Mesendoderm (in vitro differentiated cells): ENCODE results near the gene NBEAL1. TPM values are rescaled to one million over a fixed set of nuclear protein-coding genes. Genes with fewer than 3 reads are reported as not detected.
A peak's percentile ranks its signal among the peaks of the same experiment; 100 is the strongest.
"Not testable (repeated sequence)": the region's sequence is repeated elsewhere in the genome, so short reads cannot be mapped to it uniquely, and the experiment has no call there.

Experiments used
- DNase-seq: peaks from one replicate; pipeline ENCODE4 v3.0.0; 2013
- H2AK5ac ChIP-seq: 2 replicates; pipeline ENCODE4 v1.6.1; 2013; ENCODE audit warnings: low read length, inconsistent platforms
- H2BK120ac ChIP-seq: 2 replicates; pipeline ENCODE4 v1.6.1; 2013; ENCODE audit warnings: low read depth, mild to moderate bottlenecking, low read length, moderate library complexity, mixed read lengths
- H2BK15ac ChIP-seq: replicated peaks from 2 replicates; pipeline ENCODE4 v1.6.1; 2013; ENCODE audit warnings: low read depth, mild to moderate bottlenecking, moderate library complexity
- H2BK5ac ChIP-seq: 2 replicates; pipeline ENCODE4 v1.6.1; 2013; ENCODE audit warnings: low read length, inconsistent platforms
- H3K18ac ChIP-seq: 2 replicates; pipeline ENCODE4 v1.6.1; 2013; ENCODE audit warnings: mild to moderate bottlenecking, low read length, mixed read lengths
- H3K23ac ChIP-seq: one replicate; pipeline ENCODE4 v1.6.1; 2013; ENCODE audit warnings: low read length
- H3K27ac ChIP-seq: 2 replicates; pipeline ENCODE4 v1.5.1; 2013; ENCODE audit warnings: low read depth, mild to moderate bottlenecking, inconsistent platforms, low read length, moderate library complexity
- H3K27me3 ChIP-seq: 2 replicates; pipeline ENCODE4 v1.6.1; 2013; ENCODE audit warnings: low read length, control low read depth, mild to moderate bottlenecking, inconsistent platforms; ENCODE audit not compliant: insufficient read depth, poor library complexity
- H3K36me3 ChIP-seq: 2 replicates; pipeline ENCODE4 v1.6.1; 2013; ENCODE audit warnings: low read length, inconsistent platforms; ENCODE audit not compliant: control insufficient read depth, insufficient read depth
- H3K4ac ChIP-seq: one replicate; pipeline ENCODE4 v1.6.1; 2013; ENCODE audit warnings: low read depth, mild to moderate bottlenecking, low read length, moderate library complexity
- H3K4me1 ChIP-seq: 2 replicates; pipeline ENCODE4 v1.6.1; 2013; ENCODE audit warnings: low read depth, low read length, inconsistent platforms; ENCODE audit not compliant: control insufficient read depth
- H3K4me2 ChIP-seq: 2 replicates; pipeline ENCODE4 v1.6.1; 2013; ENCODE audit warnings: low read length
- H3K4me3 ChIP-seq: 2 replicates; pipeline ENCODE4 v1.5.1; 2013; ENCODE audit warnings: mild to moderate bottlenecking, low read length
- H3K56ac ChIP-seq: one replicate; pipeline ENCODE4 v1.6.1; 2013; ENCODE audit warnings: low read length
- H3K79me1 ChIP-seq: 2 replicates; pipeline ENCODE4 v1.6.1; 2013; ENCODE audit warnings: low read length, inconsistent platforms
- H3K79me2 ChIP-seq: 2 replicates; pipeline ENCODE4 v1.6.1; 2013; ENCODE audit warnings: mild to moderate bottlenecking, low read length; ENCODE audit not compliant: control insufficient read depth, insufficient read depth
- H3K9ac ChIP-seq: 2 replicates; pipeline ENCODE4 v1.6.1; 2013; ENCODE audit warnings: low read length, inconsistent platforms
- H4K5ac ChIP-seq: one replicate; pipeline ENCODE4 v1.6.1; 2013; ENCODE audit warnings: low read length
- H4K8ac ChIP-seq: one replicate; pipeline ENCODE4 v1.6.1; 2013; ENCODE audit warnings: low read depth, mild to moderate bottlenecking, control low read depth, low read length, moderate library complexity
- WGBS: extraction: QIAGEN DNeasy Blood & Tissue Kit; methylation state at CpG from one replicate; pipeline ENCODE4 v1.1.7; 2013; ENCODE audit warnings: low lambda C conversion rate, missing lambda C conversion rate; ENCODE audit not compliant: insufficient coverage; ENCODE audit errors: extremely low coverage; 5-methylcytosine and 5-hydroxymethylcytosine counted together
- small RNA-seq: library from polyadenylated mRNA; stranded (forward); fragments of <200 nt; extraction: miRNeasy Mini kit (QIAGEN cat#:217004); gene quantifications from one replicate; pipeline ENCODE3, GENCODE V24; 2013; ENCODE audit not compliant: insufficient read depth

NBEAL1 gene

GRCh38 chr2:203252818-203253217 is 238.1 kb downstream of the NBEAL1 start:
- Histone ChIP-seq H3K4me1 (no peaks in the 10 kb centered on the region), H2BK5ac (no peak overlapping the region), H2AK5ac (no peak overlapping the region), H3K79me2 (no peaks in the 10 kb centered on the region), H3K18ac (no peak overlapping the region), H3K9ac (no peak overlapping the region), H3K56ac (no peak overlapping the region), H3K79me1 (no peaks in the 10 kb centered on the region), H2BK15ac (no peak overlapping the region), H3K4me2 (no peak overlapping the region), H3K4me3 (no peak overlapping the region), H3K27ac (no peak overlapping the region), H3K36me3 (peaks cover 2% of the 10 kb centered on the region), H4K8ac (no peak overlapping the region), H4K5ac (no peak overlapping the region), H3K4ac (no peak overlapping the region), H2BK120ac (no peak overlapping the region), H3K27me3 (no peaks in the 10 kb centered on the region), H3K23ac (no peak overlapping the region)
- DNase-seq: no peak
- WGBS: no CpG with 5 or more reads among the region's 13 CpGs

- not testable (repeated sequence) for H2BK15ac ChIP-seq, H3K56ac ChIP-seq, H3K4ac ChIP-seq, H3K4me1 ChIP-seq, H4K5ac ChIP-seq, H3K4me3 ChIP-seq, H3K9ac ChIP-seq, H3K27ac ChIP-seq, H2BK5ac ChIP-seq, H3K27me3 ChIP-seq, H3K36me3 ChIP-seq, DNase-seq, H3K79me2 ChIP-seq, H2BK120ac ChIP-seq, H4K8ac ChIP-seq, H3K79me1 ChIP-seq, H3K4me2 ChIP-seq, H2AK5ac ChIP-seq, H3K18ac ChIP-seq, H3K23ac ChIP-seq
- no CpG with 5 or more reads among the region's 10 CpGs for WGBS
Observed at GRCh38 chr2:203253422-203254095, 238.9 kb downstream of the NBEAL1 start.

- H2BK15ac ChIP-seq: no peak overlapping the region
- H3K27me3 ChIP-seq: no peaks in the 10 kb centered on the region
- no CpG with 5 or more reads among the region's 3 CpGs for WGBS
- H3K79me1 ChIP-seq: no peaks in the 10 kb centered on the region
- H3K9ac ChIP-seq: no peak overlapping the region
- no peaks in the 10 kb centered on the region for H3K36me3 ChIP-seq
- no peak overlapping the region for H3K18ac ChIP-seq
- DNase-seq: peak; percentile 28
- H3K4ac ChIP-seq: no peak overlapping the region
- no peak overlapping the region for H3K4me2 ChIP-seq
- H3K79me2 ChIP-seq: no peaks in the 10 kb centered on the region
- no peak overlapping the region for H2AK5ac ChIP-seq
- no peak overlapping the region for H3K4me3 ChIP-seq
- no peak overlapping the region for H2BK120ac ChIP-seq
- no peaks in the 10 kb centered on the region for H3K4me1 ChIP-seq
- H4K8ac ChIP-seq: no peak overlapping the region
- no peak overlapping the region for H3K27ac ChIP-seq
- H4K5ac ChIP-seq: no peak overlapping the region
- H2BK5ac ChIP-seq: no peak overlapping the region
- no peak overlapping the region for H3K56ac ChIP-seq
- H3K23ac ChIP-seq: no peak overlapping the region
Observed at GRCh38 chr2:203261326-203262159, 246.9 kb downstream of the NBEAL1 start.

Small RNA genes lying within 50 kb of the gene (small RNA-seq; reads per million reads assigned to genes)
- not detected for gene AC010900.2
- not detected for gene RF00408
- not detected for gene RN7SL670P
